OCI-LY3 (cell line): Measurements from ENCODE around the gene TUBGCP6.

Experiments used
- CTCF ChIP-seq: fragments of 200-600, 300-600 bp; sonication (generic); IDR thresholded peaks from 2 replicates; pipeline ENCODE4 v1.5.1; 2014; ENCODE audit warnings: antibody characterized with exemption, low read length, low read depth
- EZH2phosphoT487 ChIP-seq: fragments of 200-600 bp; shearing (Covaris generic); IDR thresholded peaks from 2 replicates; pipeline ENCODE4 v1.6.1; 2018; ENCODE audit warnings: antibody characterized with exemption, mixed run types, low read depth

GRCh38 chr22:50262460-50262911 is 17.7 kb upstream of the TUBGCP6 start:
- TF ChIP-seq CTCF: no peak
- TF ChIP-seq EZH2phosphoT487: no peak
